Measurements from ENCODE around the gene NEGR1.

Gene NEGR1

DNA sequence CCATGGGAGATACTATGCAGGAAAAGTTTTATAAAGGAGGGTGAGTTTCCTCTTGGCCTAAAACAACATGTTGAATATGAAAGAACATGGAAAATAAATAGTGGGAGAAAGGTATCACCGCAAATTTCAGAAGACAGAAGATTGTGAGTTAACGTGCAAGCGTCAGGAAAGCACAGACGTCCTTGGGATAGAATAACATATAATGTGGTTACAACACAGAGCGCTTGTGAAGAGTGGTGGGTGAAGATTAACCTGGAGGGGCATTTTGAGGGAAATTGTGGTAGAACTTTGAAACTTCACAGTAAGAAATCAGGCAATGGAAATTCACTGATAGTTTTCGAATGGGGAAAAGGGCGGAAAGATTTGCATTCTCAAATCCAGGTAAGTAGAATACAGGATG is 47.3 kb downstream of the NEGR1 start:
- no peak for DNase-seq (ENCODE audit: extremely low read depth in 1 of 2, low read depth in 1 of 2)

DNA sequence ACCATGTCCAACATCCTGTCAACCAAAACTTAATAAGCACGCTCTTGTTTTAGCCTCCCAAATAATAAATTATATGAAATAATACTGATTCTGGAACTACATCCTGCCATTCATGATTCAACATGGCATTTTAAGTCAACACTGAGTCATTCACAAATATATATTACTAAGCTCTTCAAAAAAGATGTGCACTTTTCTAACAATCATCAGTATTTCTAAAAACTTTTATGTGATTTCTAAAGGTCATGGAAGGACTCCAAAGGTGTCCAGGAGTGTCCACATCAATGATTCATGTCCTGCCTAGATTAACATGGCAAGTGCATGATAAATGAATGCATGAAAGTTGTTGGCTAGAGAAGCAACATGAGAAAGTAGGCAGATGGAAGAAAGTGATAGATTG is 51.6 kb downstream of the NEGR1 start:
- DNase-seq (ENCODE audit: extremely low read depth in 1 of 2, low read depth in 1 of 2), result no peak

DNA sequence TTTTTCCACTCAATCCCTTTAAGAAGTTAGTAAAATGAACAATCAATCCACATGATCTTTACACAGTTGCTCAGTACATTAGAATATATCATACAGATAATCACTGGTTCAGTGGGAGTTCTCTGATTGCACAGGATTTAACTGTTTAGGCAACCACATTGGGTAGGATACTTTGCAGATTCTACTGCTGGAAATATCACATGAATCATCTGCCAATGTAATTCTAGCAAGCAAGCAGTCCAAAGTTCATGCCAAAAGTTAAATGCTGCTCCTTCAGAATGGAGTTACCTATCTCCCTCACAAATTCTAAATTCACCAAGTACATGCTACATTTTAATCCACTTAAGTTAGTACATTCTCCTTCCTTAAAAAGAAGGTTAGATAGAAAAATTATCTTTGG is 52.4 kb downstream of the NEGR1 start:
- DNase-seq (ENCODE audit: extremely low read depth in 1 of 2, low read depth in 1 of 2), result no peak

DNA sequence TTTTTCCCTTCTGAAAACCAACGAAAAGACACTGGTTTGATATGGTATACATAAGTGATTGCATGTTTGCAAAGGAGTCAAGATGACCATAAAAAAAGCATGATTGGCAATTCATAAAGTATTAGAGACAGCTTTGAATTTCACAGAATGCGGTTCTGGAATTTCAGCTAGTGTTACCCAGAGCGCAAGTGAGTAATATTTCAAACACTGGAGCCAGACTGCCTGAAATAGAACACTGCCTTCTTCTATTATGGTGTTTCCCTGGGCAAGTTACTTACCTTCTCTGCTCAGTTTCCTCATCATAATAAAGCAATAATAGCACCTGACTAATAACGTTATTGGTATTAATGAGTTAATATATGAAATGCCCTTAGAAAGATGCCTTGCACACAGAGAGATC is 54.7 kb downstream of the NEGR1 start:
- no peak for DNase-seq (ENCODE audit: extremely low read depth in 1 of 2, low read depth in 1 of 2)

DNA sequence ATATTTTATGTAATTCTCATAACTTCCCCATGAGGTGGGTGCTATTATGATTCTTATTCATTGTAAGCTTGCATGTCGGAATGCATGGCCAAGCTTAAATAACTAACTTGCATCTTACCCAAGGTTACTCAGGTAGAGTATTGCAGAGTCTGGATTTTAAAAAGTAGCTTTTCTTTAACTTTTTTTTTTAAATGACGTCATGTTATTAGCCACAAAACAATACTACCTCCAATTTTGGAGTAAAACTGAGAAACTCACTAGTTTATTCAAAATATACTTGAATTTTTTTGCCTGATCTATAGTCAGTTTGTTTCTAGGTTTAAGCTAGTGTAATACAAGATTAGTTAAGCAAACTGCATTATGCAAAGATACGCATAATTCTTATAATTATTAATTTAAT is 57.8 kb downstream of the NEGR1 start:
- DNase-seq (ENCODE audit: extremely low read depth in 1 of 2, low read depth in 1 of 2), result no peak

DNA sequence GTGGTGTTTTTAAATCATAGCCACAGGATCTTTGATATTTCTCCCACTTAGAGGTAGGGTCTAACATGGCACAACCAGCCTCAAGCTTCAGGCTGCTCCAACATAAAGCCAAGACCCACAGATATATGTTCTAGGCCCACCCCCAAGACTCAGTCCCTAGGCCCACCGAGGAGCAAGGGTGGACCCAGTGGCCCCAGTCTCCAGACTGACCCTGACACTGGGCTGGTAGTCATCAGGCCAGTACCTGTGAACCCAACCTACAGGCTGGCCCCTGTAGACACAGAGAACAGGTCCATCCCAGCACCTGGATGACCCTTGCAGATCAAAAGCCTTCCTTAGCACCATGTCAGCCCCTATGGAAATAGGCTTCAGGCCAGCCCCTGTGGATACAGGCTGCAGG is 60.5 kb downstream of the NEGR1 start:
- no peak for DNase-seq (ENCODE audit: extremely low read depth in 1 of 2, low read depth in 1 of 2)

DNA sequence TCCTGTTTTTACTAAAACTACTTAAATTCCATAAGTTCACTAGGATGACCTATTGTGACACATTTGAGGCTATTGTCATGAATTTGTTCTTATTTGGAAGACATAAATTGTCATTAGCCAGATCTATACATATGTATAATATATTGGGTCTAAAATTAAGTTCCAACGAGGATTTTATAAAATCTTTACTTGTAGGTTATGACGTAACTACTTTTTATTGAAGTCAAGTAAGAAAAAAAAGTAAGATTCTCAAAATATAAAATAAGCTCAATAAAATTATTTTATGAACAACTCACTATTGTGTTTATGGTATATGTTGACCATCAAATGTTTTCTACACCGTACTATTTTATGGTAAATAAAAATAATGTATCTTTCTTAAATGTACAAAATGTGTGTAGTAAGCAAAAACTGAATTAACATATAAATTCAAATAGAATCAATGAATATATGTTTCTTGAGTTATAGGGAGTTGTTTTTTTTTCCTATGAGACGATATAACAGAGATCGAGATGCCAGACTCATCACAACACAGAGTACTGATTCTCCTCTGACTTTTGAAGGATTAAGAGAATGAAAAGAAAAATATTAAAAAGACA is 64.1 kb downstream of the NEGR1 start:
- DNase-seq (ENCODE audit: extremely low read depth in 1 of 2, low read depth in 1 of 2), result no peak

DNA sequence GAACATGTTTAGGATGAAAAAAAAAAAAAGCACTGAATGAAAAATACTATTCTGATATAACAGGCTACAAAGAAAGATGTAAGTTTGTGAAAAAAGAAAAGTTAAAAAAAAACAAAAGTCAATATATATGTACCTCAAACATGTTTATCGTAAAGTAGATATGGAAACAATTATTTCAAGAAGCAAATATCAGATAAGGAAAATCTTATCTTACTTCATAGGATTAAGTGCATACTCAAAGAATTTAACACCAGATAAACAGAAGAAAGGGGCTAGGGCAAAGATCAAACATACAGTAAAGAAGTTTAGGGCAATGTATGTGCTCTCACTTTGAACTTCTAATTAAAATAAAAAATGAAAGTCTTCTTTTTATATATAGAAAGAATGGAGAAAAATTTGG is 75.3 kb downstream of the NEGR1 start:
- DNase-seq (ENCODE audit: extremely low read depth in 1 of 2, low read depth in 1 of 2), result no peak

DNA sequence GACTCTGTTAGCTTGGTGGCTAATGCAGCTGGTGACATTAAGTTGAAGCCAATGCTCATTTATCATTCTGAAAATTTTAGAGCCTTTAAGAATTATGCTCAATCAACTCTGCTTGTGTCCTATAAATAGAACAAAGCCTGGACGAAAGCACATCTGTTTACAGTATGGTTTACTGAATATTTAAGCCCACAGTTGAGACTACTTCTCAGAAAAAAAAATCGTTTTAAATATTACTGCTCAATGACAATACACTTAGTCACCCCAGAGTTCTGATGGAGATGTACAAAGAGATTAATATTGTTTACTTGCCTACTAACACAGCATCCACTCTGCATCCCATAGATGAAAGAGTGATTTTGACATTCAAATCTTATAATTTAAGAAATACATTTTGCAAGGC is 79.6 kb downstream of the NEGR1 start:
- no peak for DNase-seq (ENCODE audit: extremely low read depth in 1 of 2, low read depth in 1 of 2)

DNA sequence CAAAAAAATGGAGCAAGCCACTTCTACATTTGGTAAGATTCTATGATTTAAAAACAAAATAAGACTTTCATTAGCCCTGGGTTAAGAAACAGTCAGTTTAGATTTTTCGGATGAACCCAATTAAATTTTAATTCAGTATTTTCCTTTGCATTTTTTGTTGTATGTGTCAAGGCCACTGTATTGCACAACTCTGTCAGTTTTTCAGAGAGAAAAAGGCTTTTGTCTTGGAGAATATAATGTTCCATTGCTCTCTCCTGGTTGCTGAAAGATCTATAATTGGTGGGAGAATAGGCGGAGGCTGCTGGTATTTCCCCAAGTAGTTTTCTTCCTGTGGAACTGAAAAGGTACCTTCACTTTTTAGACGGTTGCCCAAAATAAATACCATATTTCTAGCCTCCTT is 84.6 kb downstream of the NEGR1 start:
- DNase-seq (ENCODE audit: extremely low read depth in 1 of 2, low read depth in 1 of 2), result no peak

DNA sequence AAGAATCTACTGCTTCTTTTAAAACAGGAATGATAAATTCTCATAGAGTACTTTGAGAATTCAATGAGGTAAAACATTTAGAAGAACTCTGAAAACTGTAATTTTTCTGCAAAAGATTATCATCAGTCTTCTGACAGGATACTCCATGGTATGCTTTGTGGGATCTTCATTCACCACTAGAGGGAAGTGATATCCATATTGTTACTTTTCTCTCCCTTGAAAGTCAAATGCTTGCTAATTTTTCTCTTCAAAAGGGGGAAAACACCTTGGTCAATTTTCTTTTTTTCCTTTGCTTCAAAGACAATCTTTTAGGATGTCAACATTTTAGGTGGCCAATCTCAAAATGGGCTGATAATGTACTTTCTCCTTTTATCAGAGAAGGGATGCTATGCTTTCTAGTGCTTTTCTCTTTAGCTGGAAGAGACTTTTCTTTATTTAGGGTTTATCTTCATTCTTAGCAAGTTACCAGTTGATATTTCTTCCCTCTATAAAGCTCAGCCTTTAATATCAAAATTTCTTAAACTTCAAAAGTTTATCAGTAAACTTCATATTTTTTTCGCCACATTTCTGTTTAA is 95.5 kb downstream of the NEGR1 start:
- no peak for DNase-seq (ENCODE audit: extremely low read depth in 1 of 2, low read depth in 1 of 2)

DNA sequence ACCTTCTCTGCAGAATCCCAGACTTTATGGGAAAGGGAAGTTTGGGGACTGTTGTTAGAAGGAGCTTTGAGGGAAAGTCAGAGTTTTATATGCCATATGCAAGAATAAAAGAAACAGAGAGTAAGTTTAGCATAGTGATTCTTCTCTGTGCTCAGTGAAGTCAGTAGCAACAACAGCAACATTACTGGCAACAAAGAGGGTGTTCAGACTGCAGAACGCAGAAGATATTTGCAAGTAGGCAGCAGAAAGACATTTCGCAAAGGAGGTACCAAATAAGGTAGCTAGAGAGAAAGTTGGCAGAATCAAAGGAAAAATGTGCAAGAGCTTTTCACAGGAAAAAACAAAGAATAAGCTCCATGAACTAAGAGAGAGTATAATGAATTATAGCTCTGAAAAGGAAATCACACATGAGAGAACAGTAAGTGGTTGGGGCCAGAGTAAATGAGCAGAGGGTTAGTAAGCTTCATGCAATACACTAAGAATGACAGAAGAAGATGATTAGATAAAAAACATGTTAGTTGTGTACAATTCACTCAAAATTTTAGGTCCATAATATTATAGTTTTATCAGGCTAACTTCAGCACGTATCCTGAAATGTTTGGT is 98.1 kb downstream of the NEGR1 start:
- no peak for DNase-seq (ENCODE audit: extremely low read depth in 1 of 2, low read depth in 1 of 2)

DNA sequence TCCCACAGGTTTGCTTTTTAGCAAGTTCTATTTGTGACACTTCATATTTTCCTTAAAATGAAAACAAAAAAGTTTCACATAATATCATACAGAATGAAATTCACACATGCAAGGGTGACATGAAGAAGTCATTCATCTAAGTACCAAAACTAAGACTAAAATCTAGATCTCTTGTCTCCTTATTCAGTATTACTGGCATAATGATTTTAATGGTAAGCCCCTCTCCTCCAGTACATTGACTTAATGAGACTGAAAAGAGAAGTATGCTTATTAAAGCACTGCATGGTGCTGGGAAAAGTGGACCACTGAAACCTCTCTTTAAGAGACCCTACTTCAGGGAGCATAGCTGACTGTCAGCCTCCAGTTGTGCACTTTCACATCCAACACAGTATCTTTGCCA is 99.5 kb downstream of the NEGR1 start:
- DNase-seq (ENCODE audit: extremely low read depth in 1 of 2, low read depth in 1 of 2), result no peak

DNA sequence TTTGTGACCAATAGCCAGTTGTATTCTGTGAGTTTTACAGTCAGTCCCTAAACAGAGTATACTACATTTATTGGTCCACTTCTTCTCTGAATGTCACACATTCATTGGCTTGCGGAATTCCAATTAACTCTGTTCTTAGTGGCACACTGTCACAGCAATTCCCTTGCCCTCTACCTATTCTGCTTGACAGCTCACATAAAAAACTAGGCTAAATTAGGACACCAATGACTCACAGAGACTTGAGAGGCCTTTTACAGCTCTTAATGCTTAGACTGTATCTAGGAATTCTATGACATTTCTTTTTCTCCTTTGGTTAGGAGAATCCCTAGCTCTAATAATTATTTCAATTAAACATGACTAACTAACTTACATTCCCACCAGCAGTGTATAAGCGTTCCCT is 104.1 kb downstream of the NEGR1 start:
- no peak for DNase-seq (ENCODE audit: extremely low read depth in 1 of 2, low read depth in 1 of 2)

DNA sequence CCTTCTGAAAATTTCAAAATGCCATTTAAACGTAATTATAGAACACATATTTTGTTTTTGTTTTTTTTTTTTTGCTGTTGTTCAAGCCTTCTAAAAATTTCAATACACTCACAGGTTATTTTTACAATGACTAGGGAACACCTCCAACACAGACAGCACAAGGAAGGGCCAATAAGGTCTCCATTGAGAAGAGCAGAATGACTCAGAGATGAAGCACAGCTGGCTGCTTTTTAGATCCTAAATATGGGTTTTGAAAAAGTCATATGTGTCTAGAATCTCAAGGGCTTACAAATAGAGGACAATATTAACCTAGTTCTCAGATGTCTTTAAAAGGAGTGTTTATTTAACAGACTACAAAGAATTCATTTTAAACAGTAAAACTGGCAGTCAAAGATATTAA is 104.6 kb downstream of the NEGR1 start:
- DNase-seq (ENCODE audit: extremely low read depth in 1 of 2, low read depth in 1 of 2), result no peak

DNA sequence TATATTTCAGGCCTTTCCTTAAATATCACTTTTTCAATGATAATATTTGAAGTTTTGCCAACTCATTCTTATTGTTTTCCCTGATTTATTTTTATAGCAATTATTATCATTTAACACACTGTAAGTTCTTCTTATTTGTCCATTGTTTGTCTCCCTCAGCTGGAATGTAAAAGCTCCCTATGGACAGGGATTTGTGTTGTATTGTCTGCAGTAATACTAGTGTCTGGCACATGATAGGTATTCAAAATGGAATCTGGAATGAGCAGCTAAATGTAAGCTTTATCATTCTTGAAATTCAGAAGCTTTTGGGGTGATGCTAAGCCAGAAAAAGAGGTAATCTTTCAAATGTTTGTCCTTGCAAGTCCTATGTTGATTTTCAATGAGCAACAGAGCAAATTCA is 112.1 kb downstream of the NEGR1 start:
- no peak for DNase-seq (ENCODE audit: extremely low read depth in 1 of 2, low read depth in 1 of 2)

DNA sequence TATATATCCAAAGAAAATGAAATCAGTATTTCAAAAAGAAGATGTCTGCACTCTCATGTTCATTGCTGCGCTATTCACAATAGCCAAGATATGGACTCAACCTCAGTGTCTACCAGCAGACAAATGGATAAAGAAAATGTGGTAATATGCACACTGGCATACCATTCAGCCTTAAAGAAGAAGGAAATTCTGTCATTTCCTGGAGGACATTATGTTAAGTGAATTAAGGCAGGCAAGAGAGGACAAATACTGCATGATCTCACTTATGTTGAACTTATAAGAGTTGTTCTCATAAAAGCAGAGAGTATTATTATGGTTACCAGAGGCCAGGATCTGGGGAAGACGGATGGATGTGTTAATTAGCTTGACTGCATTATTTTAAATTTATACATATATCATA is 115.9 kb downstream of the NEGR1 start:
- no peak for DNase-seq (ENCODE audit: extremely low read depth in 1 of 2, low read depth in 1 of 2)

DNA sequence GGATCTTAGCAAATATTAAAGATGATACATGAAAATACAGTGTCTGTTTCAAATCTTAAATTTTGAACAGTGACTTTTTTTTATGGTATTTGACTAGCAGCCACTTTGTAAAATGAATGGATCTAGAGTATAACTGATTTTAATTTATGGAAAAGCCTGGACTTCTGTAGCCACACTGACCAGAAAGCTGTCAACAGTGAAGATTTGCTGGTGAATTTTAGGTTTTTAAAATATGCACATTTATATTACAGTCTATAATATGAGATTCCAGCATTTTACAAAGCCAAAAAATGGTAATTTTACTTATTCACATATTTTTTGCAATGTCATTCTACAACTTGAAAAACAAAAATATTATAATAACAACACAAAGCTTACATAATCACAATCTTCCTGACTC is 131.8 kb downstream of the NEGR1 start:
- no peak for DNase-seq (ENCODE audit: extremely low read depth in 1 of 2, low read depth in 1 of 2)

DNA sequence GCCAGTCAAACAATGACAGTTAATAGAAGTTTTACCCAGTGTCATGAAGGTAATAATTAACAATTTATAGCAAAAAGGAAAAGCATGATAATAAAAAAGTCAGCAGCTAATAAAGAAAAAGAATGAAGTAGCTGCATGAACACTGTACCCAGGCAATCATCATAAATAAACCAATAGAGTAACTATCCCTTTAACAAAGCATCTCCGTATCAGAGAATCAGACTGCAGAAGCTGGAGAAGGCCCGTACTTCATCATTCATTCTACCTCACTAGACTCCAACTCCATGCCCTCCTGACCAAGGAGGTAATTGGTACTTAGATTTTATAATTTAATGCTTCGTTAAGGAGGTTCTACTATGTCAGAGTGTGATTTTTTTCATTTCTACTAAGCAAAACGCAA is 140.5 kb downstream of the NEGR1 start:
- DNase-seq (ENCODE audit: extremely low read depth in 1 of 2, low read depth in 1 of 2), result no peak

DNA sequence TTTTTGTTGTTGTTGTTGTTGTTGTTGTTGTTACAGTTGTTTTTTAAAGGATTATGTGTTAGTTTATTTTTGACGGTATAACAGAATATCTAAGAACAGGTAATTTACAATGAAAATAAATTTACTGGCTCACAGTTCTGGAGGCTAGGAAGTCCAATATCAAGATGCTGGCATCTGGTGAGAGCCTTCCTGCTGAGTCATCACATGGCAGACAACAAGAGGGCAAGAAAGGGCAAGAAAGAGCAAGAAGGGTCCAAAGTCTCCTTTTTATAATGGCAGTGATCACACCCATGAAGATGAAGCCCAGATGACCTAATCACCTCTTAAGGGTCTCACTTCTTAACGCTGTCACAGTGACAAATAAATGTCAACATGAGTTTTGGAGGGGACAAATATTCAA is 142.1 kb downstream of the NEGR1 start:
- no peak for DNase-seq (ENCODE audit: extremely low read depth in 1 of 2, low read depth in 1 of 2)

DNA sequence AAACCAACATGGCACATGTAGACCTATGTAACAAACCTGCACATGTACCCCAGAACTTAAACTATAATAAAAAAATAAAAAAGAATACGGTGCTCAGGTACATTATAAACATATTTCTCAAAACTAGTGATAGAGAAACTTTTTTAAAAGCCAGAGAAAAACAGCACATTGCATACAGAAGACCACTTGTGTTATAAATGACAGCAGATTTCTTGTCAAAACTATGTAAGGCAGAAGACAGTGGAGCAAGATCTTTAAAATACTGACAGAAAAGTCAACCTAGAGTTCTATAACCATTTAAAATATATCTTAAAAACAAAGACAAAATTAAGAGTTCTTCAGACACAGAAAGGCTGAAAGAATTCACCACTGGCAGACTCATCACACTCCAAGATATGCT is 144.7 kb downstream of the NEGR1 start:
- DNase-seq (ENCODE audit: extremely low read depth in 1 of 2, low read depth in 1 of 2), result no peak

DNA sequence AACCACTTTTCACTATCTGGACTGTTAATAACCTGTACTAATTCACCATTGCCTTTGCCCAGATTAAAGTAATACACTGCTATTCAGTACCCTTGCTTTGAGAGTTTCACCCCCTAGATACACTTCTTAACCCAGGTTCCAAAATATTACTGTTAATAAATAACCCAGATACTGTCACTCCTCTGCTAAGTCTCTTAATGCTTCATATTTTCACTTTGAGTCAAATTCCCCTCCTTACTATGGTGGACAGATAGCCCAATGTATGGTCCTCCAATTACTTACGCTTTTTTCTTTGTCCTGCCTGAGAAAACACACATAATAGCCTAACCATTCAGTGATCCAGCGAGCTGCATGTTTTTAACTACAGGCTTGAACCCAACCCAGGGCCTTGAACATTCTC is 152.5 kb downstream of the NEGR1 start:
- DNase-seq (ENCODE audit: extremely low read depth in 1 of 2, low read depth in 1 of 2), result no peak
